Caco-2 (cell line): Measurements from ENCODE around the gene PKD1L1. TPM values are rescaled to one million over a fixed set of nuclear protein-coding genes. Genes with fewer than 3 reads are reported as not detected.
A peak's percentile ranks its signal among the peaks of the same experiment; 100 is the strongest.

Source experiments
- BruUV-seq: library from RNA; stranded (reverse); fragments of 400-500 nt; replicated peaks from 2 replicates; lab custom pipeline; 2021; lab: Mats Ljungman, UMichigan
- CTCF ChIA-PET: fragments of 300-600 bp; sonication (Branson Sonifier 250); formaldehyde crosslinking; loops from one replicate; lab custom pipeline; 2022; ENCODE audit warnings: antibody characterized with exemption; lab: Charles Lee
- POLR2A ChIA-PET: fragments of 300-600 bp; sonication (Branson Sonifier 250); formaldehyde crosslinking; loops from one replicate; lab custom pipeline; 2022; ENCODE audit warnings: antibody characterized with exemption; lab: Charles Lee
- DNase-seq, 2 experiments: peaks; one replicate each; pipeline versions ENCODE4 v3.0.0 to v3.0.0-alpha.2; 2020 to 2022
- H3K27me3 ChIP-seq: replicated peaks from 2 replicates; pipeline ENCODE4 v1.6.0; 2011; ENCODE audit warnings: low read length; ENCODE audit not compliant: control insufficient read depth, insufficient read depth
- H3K36me3 ChIP-seq: 2 replicates; pipeline ENCODE4 v1.5.1; 2011; ENCODE audit warnings: low read length; ENCODE audit not compliant: control insufficient read depth, insufficient read depth
- H3K4me1 ChIP-seq: fragments of 250-450 bp; sonication (Bioruptor Pico); 2 replicates; pipeline ENCODE4 v1.5.1; 2020; ENCODE audit warnings: mild to moderate bottlenecking
- H3K4me3 ChIP-seq: 2 replicates; pipeline ENCODE4 v1.5.1; 2011; ENCODE audit warnings: low read depth, mild to moderate bottlenecking, control low read depth, low read length
- H3K9me3 ChIP-seq: fragments of 250-450 bp; sonication (Bioruptor Pico); 2 replicates; pipeline ENCODE4 v1.5.1; 2020; ENCODE audit warnings: mild to moderate bottlenecking, moderate library complexity
- H3K27ac Mint-ChIP-seq: one replicate; pipeline ENCODE4 v1.8.0; 2022; ENCODE audit warnings: mixed read lengths; ENCODE audit not compliant: unreplicated experiment
- H3K27me3 Mint-ChIP-seq: one replicate; pipeline ENCODE4 v1.8.0; 2022; ENCODE audit warnings: mixed read lengths; ENCODE audit not compliant: insufficient read depth, unreplicated experiment
- H3K36me3 Mint-ChIP-seq: one replicate; pipeline ENCODE4 v1.8.0; 2022; ENCODE audit warnings: mild to moderate bottlenecking, mixed read lengths; ENCODE audit not compliant: insufficient read depth, unreplicated experiment
- H3K4me1 Mint-ChIP-seq: one replicate; pipeline ENCODE4 v1.8.0; 2022; ENCODE audit warnings: low read depth, mixed read lengths; ENCODE audit not compliant: unreplicated experiment
- H3K4me3 Mint-ChIP-seq: one replicate; pipeline ENCODE4 v1.8.0; 2022; ENCODE audit warnings: mild to moderate bottlenecking, moderate library complexity, mixed read lengths; ENCODE audit not compliant: unreplicated experiment
- H3K9me3 Mint-ChIP-seq: one replicate; pipeline ENCODE4 v1.8.0; 2022; ENCODE audit warnings: mixed read lengths; ENCODE audit not compliant: unreplicated experiment
- intact Hi-C: fragments of 100-400 bp; cut with micrococcal nuclease; formaldehyde crosslinking; loops from one replicate; pipeline ENCODE4 v1.10.0; 2022; ENCODE audit not compliant: unreplicated experiment
- total RNA-seq: library from RNA; stranded (reverse); gene quantifications from 2 replicates; pipeline ENCODE4 v1.2.3, GENCODE V29; 2022
- TF ChIP-seq, protein P1 (sequence below), 2 experiments: fragments of 200-600 bp in 1 of 2; IDR thresholded peaks; 1 replicate in 1 of 2; 2 replicates in 1 of 2; pipeline versions ENCODE4 v1.5.1 to v1.8.0; 2011 to 2022; ENCODE audit warnings: antibody characterized with exemption in 1 of 2, control low read depth in 1 of 2, inconsistent platforms in 1 of 2, low read depth in 1 of 2, low read length in 1 of 2, mild to moderate bottlenecking in 1 of 2, moderate library complexity in 1 of 2; ENCODE audit not compliant: insufficient read depth in 1 of 2, severe bottlenecking in 1 of 2, unreplicated experiment in 1 of 2

The PKD1L1 gene
- total RNA-seq, 1 experiment from 2014 or later = 0.25 TPM

DNA sequence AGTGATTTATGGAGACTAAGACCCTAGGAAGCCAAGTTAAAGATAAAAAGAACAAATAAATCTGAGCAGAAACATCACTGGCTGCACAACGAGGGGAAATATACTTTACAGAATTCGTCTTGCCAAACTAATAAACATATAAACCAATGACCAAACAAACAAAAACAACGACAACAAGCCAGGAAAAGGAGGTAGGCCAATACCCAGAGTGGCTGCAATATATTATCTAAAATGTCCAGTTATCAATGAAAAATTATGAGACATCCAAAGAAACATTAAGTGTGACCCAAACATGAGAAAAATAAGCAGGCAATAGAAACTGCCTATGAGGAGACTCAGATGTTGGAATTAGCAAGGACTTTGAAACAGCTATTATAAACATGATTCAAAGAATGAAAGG, 81.0 kb downstream of the PKD1L1 start:
- ChIA-PET POLR2A (no interaction called here), CTCF (no interaction called here)
- H3K9me3 Mint-ChIP-seq = no peaks in the 10 kb centered on the region
- no peak overlapping the region for H3K4me3 Mint-ChIP-seq
- no peak overlapping the region for H3K27ac Mint-ChIP-seq
- BruUV-seq = no TSS peak
- H3K4me1 ChIP-seq = no peaks in the 10 kb centered on the region
- H3K4me3 ChIP-seq = no peak overlapping the region
- TF ChIP-seq, protein P1, sequence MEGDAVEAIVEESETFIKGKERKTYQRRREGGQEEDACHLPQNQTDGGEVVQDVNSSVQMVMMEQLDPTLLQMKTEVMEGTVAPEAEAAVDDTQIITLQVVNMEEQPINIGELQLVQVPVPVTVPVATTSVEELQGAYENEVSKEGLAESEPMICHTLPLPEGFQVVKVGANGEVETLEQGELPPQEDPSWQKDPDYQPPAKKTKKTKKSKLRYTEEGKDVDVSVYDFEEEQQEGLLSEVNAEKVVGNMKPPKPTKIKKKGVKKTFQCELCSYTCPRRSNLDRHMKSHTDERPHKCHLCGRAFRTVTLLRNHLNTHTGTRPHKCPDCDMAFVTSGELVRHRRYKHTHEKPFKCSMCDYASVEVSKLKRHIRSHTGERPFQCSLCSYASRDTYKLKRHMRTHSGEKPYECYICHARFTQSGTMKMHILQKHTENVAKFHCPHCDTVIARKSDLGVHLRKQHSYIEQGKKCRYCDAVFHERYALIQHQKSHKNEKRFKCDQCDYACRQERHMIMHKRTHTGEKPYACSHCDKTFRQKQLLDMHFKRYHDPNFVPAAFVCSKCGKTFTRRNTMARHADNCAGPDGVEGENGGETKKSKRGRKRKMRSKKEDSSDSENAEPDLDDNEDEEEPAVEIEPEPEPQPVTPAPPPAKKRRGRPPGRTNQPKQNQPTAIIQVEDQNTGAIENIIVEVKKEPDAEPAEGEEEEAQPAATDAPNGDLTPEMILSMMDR (IDR thresholded peaks at IDR 0.05; ENCODE audit: insufficient read depth in 1 of 2, low read depth in 1 of 2, low read length in 1 of 2, severe bottlenecking in 1 of 2, unreplicated experiment in 1 of 2) = no peak
- H3K36me3 ChIP-seq = no peaks in the 10 kb centered on the region
- no peaks in the 10 kb centered on the region for H3K4me1 Mint-ChIP-seq
- intact Hi-C loops = no loop called here
- no peaks in the 10 kb centered on the region for H3K36me3 Mint-ChIP-seq
- H3K27me3 Mint-ChIP-seq = peaks cover 7% of the 10 kb centered on the region
- peaks cover 7% of the 10 kb centered on the region; the same call in 1 of the 2 replicates for H3K9me3 ChIP-seq
- DNase-seq = no peak
- H3K27me3 ChIP-seq = no peaks in the 10 kb centered on the region

DNA sequence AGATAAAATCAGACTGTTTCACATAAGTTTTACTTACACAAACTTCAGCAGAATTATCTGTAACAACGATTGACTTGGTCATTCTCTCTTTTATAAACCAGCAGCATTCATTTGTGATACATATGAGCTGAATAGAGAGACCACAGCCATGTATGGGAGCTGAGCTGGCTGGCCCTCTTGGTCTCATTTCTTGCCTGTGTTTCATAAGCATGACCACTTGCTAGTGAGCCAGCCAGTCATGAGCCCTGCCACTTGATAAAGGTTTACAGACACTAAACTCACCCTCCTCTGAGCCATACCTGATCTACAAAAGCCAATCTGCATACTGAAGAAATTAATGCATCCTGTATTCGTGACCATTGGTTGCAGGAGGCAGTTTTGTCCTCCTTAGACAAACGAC, 82.1 kb downstream of the PKD1L1 start:
- no peak for DNase-seq
- POLR2A ChIA-PET = no interaction called here
- BruUV-seq = no TSS peak
- H3K4me3 Mint-ChIP-seq = no peak overlapping the region
- CTCF ChIA-PET = no interaction called here
- no peaks in the 10 kb centered on the region for H3K4me1 Mint-ChIP-seq
- H3K27ac Mint-ChIP-seq = no peak overlapping the region
- intact Hi-C loops = no loop called here
- no peak overlapping the region for H3K4me3 ChIP-seq
- H3K27me3 ChIP-seq = no peaks in the 10 kb centered on the region
- H3K27me3 Mint-ChIP-seq = peaks cover 7% of the 10 kb centered on the region
- H3K36me3 ChIP-seq = no peaks in the 10 kb centered on the region
- peaks cover 7% of the 10 kb centered on the region; the same call in 1 of the 2 replicates for H3K9me3 ChIP-seq
- H3K4me1 ChIP-seq = no peaks in the 10 kb centered on the region
- no peaks in the 10 kb centered on the region for H3K9me3 Mint-ChIP-seq
- TF ChIP-seq, protein P1 (IDR thresholded peaks at IDR 0.05; ENCODE audit: insufficient read depth in 1 of 2, low read depth in 1 of 2, low read length in 1 of 2, severe bottlenecking in 1 of 2, unreplicated experiment in 1 of 2) = no peak
- no peaks in the 10 kb centered on the region for H3K36me3 Mint-ChIP-seq

DNA sequence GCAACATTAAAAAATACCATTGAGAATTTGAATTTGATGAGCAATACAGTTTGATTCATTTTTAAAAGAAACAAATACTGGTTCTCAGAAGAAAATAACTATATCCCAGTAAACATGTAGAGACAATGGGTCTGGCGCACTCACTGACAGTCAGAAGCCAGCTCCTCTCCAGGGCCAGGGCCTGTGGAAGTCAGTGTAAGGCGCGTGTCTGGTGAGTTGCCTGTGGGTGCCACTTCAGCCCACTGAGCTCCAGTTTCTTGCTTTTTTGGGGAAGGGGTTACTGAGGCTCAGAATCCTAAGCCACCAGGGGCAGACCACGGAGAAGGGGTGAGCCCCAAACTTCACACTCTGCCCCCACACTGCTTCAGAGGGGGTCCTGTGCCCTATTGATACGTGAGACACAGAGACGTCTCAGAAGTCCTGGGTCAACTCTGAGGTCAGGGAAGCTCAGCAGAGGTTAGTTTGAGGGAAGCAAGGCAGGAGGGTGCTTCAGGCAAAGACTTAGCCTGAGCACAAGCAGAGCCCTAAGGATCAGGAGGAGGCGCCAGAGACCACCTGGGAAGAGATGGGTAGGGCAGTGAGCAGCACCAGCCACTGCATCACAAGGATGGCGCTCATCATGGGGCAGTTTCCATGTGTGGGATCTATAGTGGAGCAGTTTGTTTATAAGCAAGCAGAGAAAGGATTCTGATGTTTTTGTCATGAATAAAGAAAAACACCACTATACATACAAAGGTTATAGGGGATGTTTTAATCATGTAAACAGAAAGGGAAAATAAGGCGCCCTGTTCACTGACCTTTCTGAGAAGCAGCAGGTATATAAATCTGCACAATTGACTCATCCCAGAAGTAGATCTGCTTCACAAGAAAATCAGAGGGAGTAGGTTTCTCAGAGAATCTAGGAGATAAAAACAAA, 95.7 kb downstream of the PKD1L1 start:
- DNase-seq = peak in 1 of 2 experiments; percentile 25
- Mint-ChIP-seq H3K4me1 (no peaks in the 10 kb centered on the region), H3K9me3 (no peaks in the 10 kb centered on the region), H3K4me3 (no peak overlapping the region), H3K27me3 (peaks cover 2% of the 10 kb centered on the region), H3K27ac (no peak overlapping the region), H3K36me3 (no peaks in the 10 kb centered on the region)
- no TSS peak for BruUV-seq
- Histone ChIP-seq H3K36me3 (no peaks in the 10 kb centered on the region), H3K27me3 (no peaks in the 10 kb centered on the region), H3K9me3 (no peaks in the 10 kb centered on the region), H3K4me1 (no peaks in the 10 kb centered on the region), H3K4me3 (no peak overlapping the region)
- TF ChIP-seq, protein P1 (IDR thresholded peaks at IDR 0.05; ENCODE audit: insufficient read depth in 1 of 2, low read depth in 1 of 2, low read length in 1 of 2, severe bottlenecking in 1 of 2, unreplicated experiment in 1 of 2) = peak in 1 of 2 experiments; percentile 24
- ChIA-PET POLR2A (no interaction called here), CTCF (interaction anchor here (0.8 to 1.3 kb wide), 2 partner anchors 86 to 302 kb away, joined by 3 read pairs; no protein-coding TSS in a partner anchor)
- intact Hi-C loops = loop anchor here (1.0 to 2.0 kb wide), 2 partner anchors 86 to 116 kb away; no protein-coding TSS in a partner anchor
